ENCODE data around the gene HACD4. TPM values are rescaled to one million over a fixed set of nuclear protein-coding genes. Genes with fewer than 3 reads are reported as not detected.

HACD4 gene
- total and polyA plus RNA-seq, 3 donors from 2014 or later, result 1.9 to 2.8 (median 2.0) TPM

- Histone ChIP-seq H3K9me3 (no peaks in the 10 kb centered on the region), H3K4me1 (no peaks in the 10 kb centered on the region), H3K27me3 (no peaks in the 10 kb centered on the region), H3K4me3 (no peak overlapping the region), H3K36me3 (ENCODE audit: low read depth, missing control alignments) (no peaks in the 10 kb centered on the region), H3K27ac (no peak overlapping the region)
- intact Hi-C loops (cut with DNase I; ENCODE audit: low total_unique reads), result no loop called here
- TF ChIP-seq CTCF (IDR thresholded peaks at IDR 0.05), result no peak
- TF ChIP-seq POLR2A (IDR thresholded peaks at IDR 0.05), result no peak
- no peak for DNase-seq
- 36 to 57% methylated on average over 2 of the region's 2 CpGs for WGBS, 2 donors
These were observed 22.4 kb upstream of the HACD4 start for GRCh38 chr9:21053851-21054250.

- H3K27ac ChIP-seq, result no peak overlapping the region
- H3K27me3 ChIP-seq, result no peaks in the 10 kb centered on the region
- intact Hi-C loops (cut with DNase I; ENCODE audit: low total_unique reads), result no loop called here
- WGBS, 2 donors, result 74 to 80% methylated on average over 2 of the region's 2 CpGs
- TF ChIP-seq POLR2A (IDR thresholded peaks at IDR 0.05) (no peak), CTCF (IDR thresholded peaks at IDR 0.05) (no peak)
- no peaks in the 10 kb centered on the region for H3K9me3 ChIP-seq
- DNase-seq, result no peak
- H3K36me3 ChIP-seq (ENCODE audit: low read depth, missing control alignments), result no peaks in the 10 kb centered on the region
- H3K4me3 ChIP-seq, result no peak overlapping the region
- no peaks in the 10 kb centered on the region for H3K4me1 ChIP-seq
These were observed 15.8 kb upstream of the HACD4 start for GRCh38 chr9:21047281-21047691.

- Histone ChIP-seq H3K27ac (no peak overlapping the region), H3K36me3 (ENCODE audit: low read depth, missing control alignments) (no peaks in the 10 kb centered on the region), H3K9me3 (no peaks in the 10 kb centered on the region), H3K27me3 (no peaks in the 10 kb centered on the region), H3K4me3 (no peak overlapping the region), H3K4me1 (no peaks in the 10 kb centered on the region)
- WGBS, 2 donors, result 93 to 98% methylated on average over 3 of the region's 3 CpGs
- DNase-seq, result no peak
- intact Hi-C loops (cut with DNase I; ENCODE audit: low total_unique reads), result no loop called here
- TF ChIP-seq POLR2A (IDR thresholded peaks at IDR 0.05) (no peak), CTCF (IDR thresholded peaks at IDR 0.05) (no peak)
These were observed 12.4 kb upstream of the HACD4 start for GRCh38 chr9:21043841-21044240.

- TF ChIP-seq CTCF (IDR thresholded peaks at IDR 0.05) (no peak), POLR2A (IDR thresholded peaks at IDR 0.05) (no peak)
- WGBS, 2 donors, result 90 to 94% methylated on average over 4 of the region's 4 CpGs
- no peaks in the 10 kb centered on the region for H3K27me3 ChIP-seq
- no peaks in the 10 kb centered on the region for H3K36me3 ChIP-seq (ENCODE audit: low read depth, missing control alignments)
- no peak overlapping the region for H3K4me3 ChIP-seq
- intact Hi-C loops (cut with DNase I; ENCODE audit: low total_unique reads), result no loop called here
- H3K9me3 ChIP-seq, result no peaks in the 10 kb centered on the region
- no peaks in the 10 kb centered on the region for H3K4me1 ChIP-seq
- no peak overlapping the region for H3K27ac ChIP-seq
- DNase-seq, result no peak
These were observed 11.0 kb upstream of the HACD4 start for GRCh38 chr9:21042466-21042865.

- no peak overlapping the region for H3K27ac ChIP-seq
- no peak overlapping the region for H3K4me3 ChIP-seq
- TF ChIP-seq CTCF (IDR thresholded peaks at IDR 0.05), result no peak
- TF ChIP-seq POLR2A (IDR thresholded peaks at IDR 0.05), result no peak
- H3K9me3 ChIP-seq, result no peaks in the 10 kb centered on the region
- no peak for DNase-seq
- no peaks in the 10 kb centered on the region for H3K36me3 ChIP-seq (ENCODE audit: low read depth, missing control alignments)
- intact Hi-C loops (cut with DNase I; ENCODE audit: low total_unique reads), result no loop called here
- no peaks in the 10 kb centered on the region for H3K27me3 ChIP-seq
- H3K4me1 ChIP-seq, result no peaks in the 10 kb centered on the region
- WGBS, 2 donors, result 87 to 100% methylated on average over 1 of the region's 1 CpG
These were observed 7.9 kb upstream of the HACD4 start for GRCh38 chr9:21039302-21039701.
